Sigmoid colon (tissue), 4 donors: ENCODE measurements around the gene CDKL5.

ENCODE experiments used
- EP300 ChIP-seq, 4 donors: sonication (generic); formaldehyde crosslinking; IDR thresholded peaks; one replicate each; pipeline ENCODE4 v1.6.1; 2017; ENCODE audit warnings: antibody characterized with exemption in 4 of 4
- POLR2A ChIP-seq, 2 donors: fragments of 450-650 bp; IDR thresholded peaks; one replicate each; pipeline ENCODE4 v1.6.1; 2016; ENCODE audit warnings: antibody characterized with exemption in 2 of 2, mild to moderate bottlenecking in 2 of 2, moderate library complexity in 2 of 2
- TF ChIP-seq, protein P1 (sequence below), 4 experiments: fragments of 450-650 bp in 3 of 4; fragments of 200-600 bp in 1 of 4; IDR thresholded peaks; one replicate each; pipeline ENCODE4 v1.5.1; 2016 to 2019; ENCODE audit warnings: antibody characterized with exemption in 4 of 4, mild to moderate bottlenecking in 3 of 4, moderate library complexity in 2 of 4

DNA sequence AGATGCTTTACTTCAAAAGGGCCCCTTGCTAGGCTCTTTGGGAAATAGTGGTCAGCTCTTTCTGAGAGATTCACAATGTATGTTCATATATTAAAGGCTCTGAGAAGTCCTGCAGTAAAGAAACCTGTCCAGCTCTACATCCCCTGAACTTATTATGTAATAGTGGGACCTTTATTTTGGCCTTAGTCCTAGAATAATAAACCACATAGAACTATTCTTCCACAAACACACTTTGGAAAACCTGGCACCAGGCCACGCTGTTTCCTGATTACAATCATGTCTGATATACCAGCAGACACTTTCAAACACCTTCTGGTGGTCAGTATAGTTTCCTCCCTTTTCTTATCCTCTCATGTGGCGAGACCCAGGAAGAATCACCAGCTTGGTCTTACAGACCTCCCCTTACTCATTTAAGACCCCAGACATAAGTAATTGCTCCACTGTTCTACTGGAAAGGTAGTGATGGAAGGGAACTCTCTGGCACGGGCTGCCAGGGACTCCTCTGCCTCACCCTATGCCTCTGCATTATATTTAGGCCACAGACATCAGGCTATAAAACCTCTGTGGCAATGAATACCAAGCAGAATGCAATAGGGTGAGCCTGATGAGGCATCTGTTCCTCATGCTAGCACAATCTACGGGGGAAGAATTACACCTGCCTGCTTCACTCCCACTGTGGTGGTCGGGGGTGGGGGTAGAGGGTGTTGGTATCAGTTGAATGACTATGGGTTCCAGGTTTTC is 276.4 kb downstream of the CDKL5 start:
- TF ChIP-seq, protein P1, sequence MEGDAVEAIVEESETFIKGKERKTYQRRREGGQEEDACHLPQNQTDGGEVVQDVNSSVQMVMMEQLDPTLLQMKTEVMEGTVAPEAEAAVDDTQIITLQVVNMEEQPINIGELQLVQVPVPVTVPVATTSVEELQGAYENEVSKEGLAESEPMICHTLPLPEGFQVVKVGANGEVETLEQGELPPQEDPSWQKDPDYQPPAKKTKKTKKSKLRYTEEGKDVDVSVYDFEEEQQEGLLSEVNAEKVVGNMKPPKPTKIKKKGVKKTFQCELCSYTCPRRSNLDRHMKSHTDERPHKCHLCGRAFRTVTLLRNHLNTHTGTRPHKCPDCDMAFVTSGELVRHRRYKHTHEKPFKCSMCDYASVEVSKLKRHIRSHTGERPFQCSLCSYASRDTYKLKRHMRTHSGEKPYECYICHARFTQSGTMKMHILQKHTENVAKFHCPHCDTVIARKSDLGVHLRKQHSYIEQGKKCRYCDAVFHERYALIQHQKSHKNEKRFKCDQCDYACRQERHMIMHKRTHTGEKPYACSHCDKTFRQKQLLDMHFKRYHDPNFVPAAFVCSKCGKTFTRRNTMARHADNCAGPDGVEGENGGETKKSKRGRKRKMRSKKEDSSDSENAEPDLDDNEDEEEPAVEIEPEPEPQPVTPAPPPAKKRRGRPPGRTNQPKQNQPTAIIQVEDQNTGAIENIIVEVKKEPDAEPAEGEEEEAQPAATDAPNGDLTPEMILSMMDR (IDR thresholded peaks at IDR 0.05): no peak
- TF ChIP-seq EP300 (IDR thresholded peaks at IDR 0.05): no peak
- no peak for TF ChIP-seq POLR2A (IDR thresholded peaks at IDR 0.05)
